Neuron (in vitro differentiated cells): ENCODE measurements around the gene FLAD1.
A peak's percentile ranks its signal among the peaks of the same experiment; 100 is the strongest.
"Not testable (repeated sequence)": the region's sequence is repeated elsewhere in the genome, so short reads cannot be mapped to it uniquely, and the experiment has no call there.

Experiments
- H2AFZ ChIP-seq: one replicate; pipeline ENCODE4 v1.6.1; 2013; ENCODE audit warnings: low read depth, mild to moderate bottlenecking, inconsistent platforms, low read length, moderate library complexity
- H3K27me3 ChIP-seq: one replicate; pipeline ENCODE4 v1.6.1; 2013; ENCODE audit warnings: low read length; ENCODE audit not compliant: insufficient read depth
- H3K36me3 ChIP-seq: one replicate; pipeline ENCODE4 v1.6.1; 2013; ENCODE audit warnings: low read length; ENCODE audit not compliant: insufficient read depth
- H3K4me1 ChIP-seq: one replicate; pipeline ENCODE4 v1.6.1; 2013; ENCODE audit warnings: low read length; ENCODE audit not compliant: insufficient read depth
- H3K4me3 ChIP-seq: 2 replicates; pipeline ENCODE4 v1.5.1; 2013; ENCODE audit warnings: mild to moderate bottlenecking, low read length, moderate library complexity
- H3K9me3 ChIP-seq: one replicate; pipeline ENCODE4 v1.6.1; 2013; ENCODE audit warnings: low read length

FLAD1 gene

DNA sequence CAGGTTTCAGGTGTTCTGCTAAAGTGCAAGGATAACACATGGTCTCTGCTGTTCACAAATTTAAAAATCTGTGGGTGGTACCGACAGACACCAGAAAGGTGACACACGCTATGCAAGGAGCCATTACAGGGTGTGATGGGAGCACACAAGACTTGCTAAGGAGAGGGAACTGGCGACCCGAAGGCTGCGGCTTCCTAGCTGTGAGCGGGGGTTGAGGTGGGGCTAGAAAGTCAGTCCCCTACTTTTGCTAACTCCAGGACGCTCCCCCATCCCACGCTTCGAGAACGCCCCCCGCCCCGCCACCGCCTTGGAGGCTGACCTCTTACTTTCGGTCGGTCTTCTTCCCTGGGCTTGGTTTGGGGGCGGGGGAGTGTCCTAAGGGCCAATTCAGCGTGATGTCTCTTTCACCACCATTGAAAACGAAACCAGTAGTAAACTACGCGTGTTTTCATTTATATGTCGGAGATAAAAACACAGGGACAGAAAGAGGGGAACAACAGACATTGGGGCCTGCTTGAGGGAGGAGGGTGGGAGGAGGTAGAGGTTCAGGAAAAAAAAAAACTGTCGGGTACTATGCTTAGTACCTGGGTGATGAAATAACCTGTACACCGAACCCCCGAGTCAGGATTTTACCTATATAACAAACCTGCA is 7.6 kb upstream of the FLAD1 start:
- Histone ChIP-seq H3K4me3 (peak overlapping the region; percentile 89), H3K27me3 (no peaks in the 10 kb centered on the region), H3K4me1 (peaks cover 37% of the 10 kb centered on the region), H2AFZ (peak overlapping the region; percentile 0), H3K9me3 (no peaks in the 10 kb centered on the region), H3K36me3 (peaks cover 13% of the 10 kb centered on the region)

DNA sequence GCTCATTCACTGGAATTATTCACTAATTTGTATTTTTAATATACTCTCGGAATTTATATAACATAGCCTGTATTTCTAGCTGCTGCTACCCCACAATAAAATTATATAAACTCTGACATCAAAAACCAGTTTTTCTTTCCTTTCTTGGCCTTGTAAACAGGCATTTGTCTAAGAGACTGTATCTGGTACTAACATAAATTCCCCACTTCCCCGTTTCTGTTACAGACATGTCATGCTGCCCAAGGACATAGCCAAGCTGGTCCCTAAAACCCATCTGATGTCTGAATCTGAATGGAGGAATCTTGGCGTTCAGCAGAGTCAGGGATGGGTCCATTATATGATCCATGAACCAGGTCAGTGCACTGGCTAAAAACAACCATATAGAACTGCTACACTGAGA is 5.4 kb upstream of the FLAD1 start:
- not testable (repeated sequence) for H2AFZ ChIP-seq, H3K4me3 ChIP-seq, H3K9me3 ChIP-seq, H3K27me3 ChIP-seq
- H3K4me1 ChIP-seq: peaks cover 20% of the 10 kb centered on the region
- H3K36me3 ChIP-seq: peaks cover 13% of the 10 kb centered on the region

DNA sequence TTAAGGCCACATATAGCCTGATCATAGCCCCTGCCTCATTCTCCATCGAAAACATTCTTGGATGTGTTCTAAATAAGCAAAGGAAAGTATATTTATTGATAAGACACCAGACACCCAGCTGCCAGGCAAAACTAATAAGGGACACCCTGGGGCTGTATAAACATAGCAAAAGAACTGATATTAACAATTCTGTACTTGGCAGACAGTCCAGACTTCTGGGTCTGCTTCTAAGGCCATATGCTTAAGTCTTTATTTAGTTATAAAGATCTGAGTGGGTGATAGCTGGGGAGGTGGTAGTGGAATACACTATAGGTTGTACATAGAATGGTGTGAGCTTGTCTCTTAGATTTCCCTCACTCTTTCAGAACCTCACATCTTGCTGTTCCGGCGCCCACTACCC is 4.8 kb upstream of the FLAD1 start:
- Histone ChIP-seq H3K36me3 (peaks cover 13% of the 10 kb centered on the region), H3K4me1 (peaks cover 17% of the 10 kb centered on the region)

DNA sequence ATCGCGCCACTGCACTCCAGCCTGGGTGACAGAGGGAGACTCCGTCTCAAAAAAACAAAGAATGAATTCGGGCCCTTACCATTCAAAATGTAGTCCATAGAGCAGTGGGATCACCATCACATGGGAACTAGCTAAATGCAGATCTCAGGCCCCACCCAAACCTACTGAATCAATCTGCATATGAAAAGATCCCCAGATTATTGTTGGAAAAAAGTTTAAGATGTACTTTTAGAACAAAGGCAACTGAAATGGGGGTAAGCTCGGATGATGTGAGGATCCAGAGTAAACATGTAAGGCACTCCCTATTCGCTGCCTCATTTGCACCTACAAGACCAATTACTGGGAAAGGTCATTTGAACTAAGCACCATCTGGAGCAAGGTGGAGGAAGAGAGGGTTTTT is 803 bp upstream of the FLAD1 start:
- Histone ChIP-seq H3K36me3 (peaks cover 19% of the 10 kb centered on the region), H3K4me3 (peak overlapping the region; percentile 62), H3K27me3 (no peaks in the 10 kb centered on the region), H3K9me3 (no peaks in the 10 kb centered on the region), H2AFZ (peak overlapping the region; percentile 44), H3K4me1 (peaks cover 10% of the 10 kb centered on the region)

More for the DNA sequence above, 4.8 kb upstream of the FLAD1 start:
- Histone ChIP-seq H3K4me3 (no peak overlapping the region), H2AFZ (no peak overlapping the region), H3K27me3 (no peaks in the 10 kb centered on the region), H3K9me3 (no peaks in the 10 kb centered on the region)

DNA sequence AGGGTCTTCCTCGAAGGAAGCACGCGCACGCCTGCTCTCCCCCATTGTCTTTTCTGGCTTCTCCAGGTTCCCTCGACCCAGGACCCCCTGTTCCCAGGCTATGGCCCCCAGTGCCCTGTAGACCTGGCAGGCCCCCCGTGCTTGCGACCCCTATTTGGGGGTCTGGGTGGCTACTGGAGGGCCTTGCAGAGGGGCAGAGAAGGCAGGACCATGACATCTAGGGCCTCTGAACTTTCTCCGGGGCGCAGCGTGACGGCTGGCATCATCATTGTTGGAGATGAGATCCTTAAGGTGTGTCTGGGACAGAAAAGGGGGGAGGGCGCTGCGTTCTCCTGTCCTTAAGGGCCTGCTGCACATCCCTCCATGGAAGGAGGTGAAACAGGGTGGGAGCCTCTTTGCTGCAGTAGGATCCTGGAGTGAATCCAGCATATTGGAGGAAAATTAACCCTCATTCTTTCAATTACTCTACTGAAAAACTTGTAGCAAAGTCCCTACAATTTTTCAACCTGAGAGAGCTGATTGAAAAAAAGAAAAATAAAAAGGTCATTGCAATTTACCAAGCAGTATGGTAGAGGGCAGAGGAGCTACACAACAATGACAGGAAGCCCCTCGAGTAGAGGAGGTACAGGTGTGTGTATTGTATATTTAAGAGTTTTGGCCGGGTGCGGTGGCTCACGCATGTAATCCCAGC is 777 bp downstream of the FLAD1 start:
- H3K4me3 ChIP-seq: peak overlapping the region; percentile 62
- H3K27me3 ChIP-seq: no peaks in the 10 kb centered on the region
- H3K9me3 ChIP-seq: no peaks in the 10 kb centered on the region
- no peak overlapping the region for H2AFZ ChIP-seq
- peaks cover 24% of the 10 kb centered on the region for H3K36me3 ChIP-seq
- H3K4me1 ChIP-seq: peaks cover 10% of the 10 kb centered on the region

DNA sequence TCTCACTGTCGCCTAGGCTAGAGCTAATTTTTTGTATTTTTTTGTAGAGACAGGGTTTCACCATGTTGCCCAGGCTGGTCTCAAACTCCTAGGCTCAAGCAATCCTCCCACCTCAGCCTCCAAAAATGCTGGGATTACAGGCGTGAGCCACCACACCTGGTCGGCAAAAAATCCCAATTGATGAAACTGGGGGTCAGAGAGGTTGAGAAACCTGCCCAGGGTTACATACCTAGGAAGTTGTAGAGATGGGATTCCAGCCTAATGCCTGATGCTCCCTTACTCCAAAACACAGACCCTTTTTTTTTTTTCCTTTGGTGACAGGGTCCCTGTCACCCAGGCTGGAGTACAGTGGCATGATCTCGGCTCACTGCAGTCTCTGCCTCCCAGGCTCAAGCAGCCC is 3.6 kb downstream of the FLAD1 start:
- not testable (repeated sequence) for H3K27me3 ChIP-seq, H3K4me3 ChIP-seq, H2AFZ ChIP-seq, H3K4me1 ChIP-seq, H3K9me3 ChIP-seq
- peaks cover 36% of the 10 kb centered on the region for H3K36me3 ChIP-seq

DNA sequence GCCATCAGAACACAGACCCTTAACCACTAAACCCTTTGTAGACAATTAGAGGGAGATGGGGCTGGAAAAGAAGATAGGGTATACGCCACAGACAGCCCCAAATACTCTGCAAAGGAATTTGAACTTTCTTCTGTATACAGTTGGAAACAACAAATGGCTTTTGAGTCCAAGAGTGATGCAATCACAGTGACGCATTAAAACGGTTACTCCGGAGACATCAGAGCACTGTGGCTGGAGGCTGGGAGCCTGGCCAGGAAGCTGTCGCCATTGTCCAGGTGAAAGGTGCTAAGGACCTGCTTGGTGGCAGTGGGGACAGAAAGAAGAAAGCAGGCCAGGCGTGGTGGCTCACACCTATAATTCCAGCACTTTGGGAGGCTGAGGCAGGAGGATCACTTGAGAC is 4.2 kb downstream of the FLAD1 start:
- no peaks in the 10 kb centered on the region for H3K27me3 ChIP-seq
- peaks cover 10% of the 10 kb centered on the region for H3K4me1 ChIP-seq
- no peaks in the 10 kb centered on the region for H3K9me3 ChIP-seq
- peaks cover 36% of the 10 kb centered on the region for H3K36me3 ChIP-seq
- no peak overlapping the region for H2AFZ ChIP-seq
- H3K4me3 ChIP-seq: no peak overlapping the region

DNA sequence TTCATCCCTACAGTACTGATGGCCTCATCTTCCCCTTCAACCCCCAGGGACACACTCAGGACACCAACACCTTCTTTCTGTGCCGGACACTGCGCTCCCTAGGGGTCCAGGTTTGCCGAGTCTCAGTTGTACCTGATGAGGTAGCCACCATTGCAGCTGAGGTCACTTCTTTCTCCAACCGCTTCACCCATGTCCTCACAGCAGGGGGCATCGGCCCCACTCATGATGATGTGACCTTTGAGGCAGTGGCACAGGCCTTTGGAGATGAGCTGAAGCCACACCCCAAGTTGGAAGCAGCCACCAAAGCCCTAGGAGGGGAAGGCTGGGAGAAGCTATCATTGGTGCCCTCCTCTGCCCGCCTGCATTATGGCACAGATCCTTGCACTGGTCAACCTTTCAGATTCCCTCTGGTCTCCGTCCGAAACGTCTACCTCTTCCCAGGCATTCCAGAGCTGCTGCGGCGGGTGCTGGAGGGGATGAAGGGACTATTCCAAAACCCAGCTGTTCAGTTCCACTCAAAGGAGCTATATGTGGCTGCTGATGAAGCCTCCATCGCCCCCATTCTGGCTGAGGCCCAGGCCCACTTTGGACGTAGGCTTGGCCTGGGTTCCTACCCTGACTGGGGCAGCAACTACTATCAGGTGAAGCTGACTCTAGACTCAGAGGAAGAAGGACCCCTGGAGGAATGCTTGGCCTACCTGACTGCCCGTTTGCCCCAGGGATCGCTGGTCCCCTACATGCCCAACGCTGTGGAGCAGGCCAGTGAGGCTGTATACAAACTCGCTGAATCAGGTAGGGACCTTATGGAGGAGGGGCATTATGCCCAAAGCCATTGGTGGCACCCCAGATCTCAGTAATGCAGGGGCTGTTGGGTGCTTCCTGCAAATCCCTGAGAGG is 5.2 kb downstream of the FLAD1 start:
- Histone ChIP-seq H3K9me3 (no peaks in the 10 kb centered on the region), H3K36me3 (peaks cover 42% of the 10 kb centered on the region), H3K27me3 (no peaks in the 10 kb centered on the region), H3K4me3 (no peak overlapping the region), H3K4me1 (peaks cover 11% of the 10 kb centered on the region), H2AFZ (no peak overlapping the region)

DNA sequence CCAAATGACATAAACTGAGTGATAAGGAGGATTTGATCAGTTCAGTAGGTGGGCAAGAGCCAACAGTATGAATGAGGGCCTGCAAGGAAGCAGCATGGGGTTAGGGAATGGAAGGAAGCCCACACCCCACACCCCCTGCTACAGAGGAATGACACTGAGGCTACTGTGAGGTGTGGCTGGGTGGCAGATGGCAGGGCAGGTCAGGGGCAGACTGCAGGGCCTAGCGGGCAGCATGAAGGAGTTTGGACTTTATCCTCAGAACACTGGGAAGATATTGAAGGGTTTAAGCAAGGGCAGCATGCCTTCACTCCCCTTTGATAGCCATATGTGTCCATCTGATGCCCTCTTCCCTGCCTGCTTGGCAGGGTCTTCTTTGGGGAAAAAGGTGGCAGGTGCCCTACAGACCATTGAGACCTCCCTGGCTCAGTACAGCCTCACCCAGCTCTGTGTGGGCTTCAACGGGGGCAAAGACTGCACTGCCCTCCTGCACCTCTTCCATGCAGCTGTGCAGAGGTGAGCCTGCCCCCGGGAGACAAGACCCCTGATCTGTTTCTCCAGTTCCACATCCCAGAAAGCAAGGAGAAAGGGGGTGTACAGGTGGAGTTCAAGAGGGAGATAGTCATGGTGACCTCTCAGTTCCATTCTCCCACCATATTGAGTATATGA is 6.2 kb downstream of the FLAD1 start:
- Histone ChIP-seq H3K4me3 (no peak overlapping the region), H2AFZ (no peak overlapping the region), H3K9me3 (no peaks in the 10 kb centered on the region), H3K27me3 (no peaks in the 10 kb centered on the region), H3K36me3 (peaks cover 42% of the 10 kb centered on the region), H3K4me1 (peaks cover 5% of the 10 kb centered on the region)

DNA sequence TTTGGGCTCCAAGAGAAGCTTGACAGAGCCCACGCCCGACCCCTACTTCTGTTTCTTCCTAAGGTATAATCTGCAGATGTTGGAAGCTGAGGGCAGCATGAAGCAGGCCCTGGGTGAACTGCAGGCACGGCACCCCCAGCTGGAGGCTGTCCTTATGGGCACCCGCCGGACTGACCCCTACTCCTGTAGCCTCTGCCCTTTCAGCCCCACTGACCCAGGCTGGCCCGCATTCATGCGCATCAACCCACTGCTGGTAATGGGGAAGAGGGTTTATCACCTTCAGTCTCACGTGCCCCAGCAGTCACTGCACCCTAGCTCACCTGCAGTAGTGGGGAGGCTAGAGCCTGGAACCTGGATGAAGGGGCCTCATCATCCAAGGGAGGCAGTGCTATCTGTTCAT is 7.1 kb downstream of the FLAD1 start:
- Histone ChIP-seq H3K9me3 (no peaks in the 10 kb centered on the region), H2AFZ (no peak overlapping the region), H3K36me3 (peaks cover 42% of the 10 kb centered on the region), H3K4me1 (peaks cover 2% of the 10 kb centered on the region), H3K4me3 (no peak overlapping the region), H3K27me3 (no peaks in the 10 kb centered on the region)

DNA sequence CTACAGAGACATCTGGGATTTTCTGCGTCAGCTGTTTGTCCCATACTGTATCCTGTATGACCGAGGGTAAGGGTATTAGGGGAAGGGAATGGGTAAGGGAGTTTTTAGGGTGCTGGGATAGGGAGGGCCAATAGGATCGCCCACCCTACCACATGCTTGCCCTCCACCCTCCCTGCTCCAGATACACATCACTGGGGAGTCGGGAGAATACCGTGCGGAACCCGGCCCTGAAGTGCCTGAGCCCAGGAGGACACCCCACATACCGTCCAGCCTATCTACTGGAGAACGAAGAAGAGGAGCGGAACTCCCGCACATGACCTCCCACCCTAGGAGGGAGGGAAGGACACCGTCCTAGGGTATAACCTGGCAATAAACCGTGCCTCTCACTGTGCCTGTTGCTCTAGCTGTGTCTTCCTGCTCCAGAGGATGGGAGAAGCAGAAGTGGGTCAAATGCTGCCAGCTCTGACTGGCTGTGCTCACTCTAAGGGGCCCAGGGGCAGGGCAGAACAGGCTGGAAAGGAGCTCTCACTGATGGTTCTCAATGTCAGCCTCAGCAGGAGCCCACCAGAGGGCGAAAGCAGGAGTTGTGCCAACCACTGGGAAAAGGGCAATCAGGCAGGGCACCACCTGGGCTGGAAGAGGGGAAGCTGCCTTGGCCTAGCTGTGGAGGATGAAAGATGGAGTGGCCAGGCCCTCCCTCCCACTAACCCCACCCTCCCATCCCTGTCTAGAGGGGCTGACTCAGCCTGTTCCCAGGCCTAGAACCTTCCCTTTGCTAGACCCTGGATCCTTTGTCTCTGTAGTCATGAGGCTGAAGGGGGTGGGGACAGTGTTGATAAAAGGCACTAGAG is 9.8 kb downstream of the FLAD1 start:
- Histone ChIP-seq H3K36me3 (peaks cover 31% of the 10 kb centered on the region), H3K27me3 (no peaks in the 10 kb centered on the region), H3K9me3 (no peaks in the 10 kb centered on the region), H3K4me1 (peaks cover 2% of the 10 kb centered on the region), H3K4me3 (no peak overlapping the region), H2AFZ (no peak overlapping the region)

DNA sequence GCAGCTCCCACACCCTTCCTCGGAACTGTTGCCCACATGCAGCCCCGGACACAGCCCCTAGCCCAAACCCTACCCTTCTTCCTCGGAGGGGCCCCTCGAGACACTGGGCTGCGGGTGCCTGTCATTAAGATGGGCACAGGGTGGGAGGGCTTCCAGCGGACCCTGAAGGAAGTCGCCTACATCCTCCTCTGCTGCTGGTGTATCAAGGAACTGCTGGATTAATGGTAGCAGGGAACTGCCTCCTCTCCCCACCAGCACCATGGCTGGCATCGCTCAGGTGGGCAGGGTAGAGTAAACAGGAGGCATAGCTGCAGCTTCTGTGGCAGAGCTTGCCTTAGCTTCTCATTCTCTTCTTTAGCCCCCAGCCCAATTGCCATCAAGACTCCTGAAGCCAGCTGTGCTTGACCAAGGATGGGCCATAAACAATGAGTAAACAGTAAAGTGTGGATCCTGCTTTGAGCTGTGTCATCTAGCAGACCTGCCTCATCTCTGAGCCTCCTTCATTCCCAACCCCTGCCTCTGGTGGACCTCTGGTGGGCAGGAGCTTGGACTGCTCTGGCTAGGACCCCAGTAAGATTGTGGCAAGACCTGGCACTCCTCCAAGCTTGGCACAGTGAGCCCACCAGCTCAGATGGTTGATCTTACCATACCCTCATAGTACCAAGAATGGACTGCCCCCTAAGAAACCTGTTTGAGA is 10.6 kb downstream of the FLAD1 start, which contains the start of gene LENEP:
Gene LENEP, plus strand, starts transcription at position 15 of the 697 bp plus-strand sequence. Its CDS starts 22 bp downstream, at position 37.
- H3K9me3 ChIP-seq: no peaks in the 10 kb centered on the region
- H2AFZ ChIP-seq: no peak within 1 kb of the TSS
- no peaks in the 10 kb centered on the region for H3K27me3 ChIP-seq
- H3K36me3 ChIP-seq: peaks cover 24% of the 10 kb centered on the region
- H3K4me1 ChIP-seq: peaks cover 2% of the 10 kb centered on the region
- H3K4me3 ChIP-seq: no peak within 1 kb of the TSS
